HG03354 (cell line): ENCODE data around the gene ZNF157.

Experiments
- ATAC-seq: cut with Tn5 transposase; IDR thresholded peaks from one replicate; pipeline ENCODE4 v1.9.1; 2021; ENCODE audit warnings: mild to moderate bottlenecking; ENCODE audit not compliant: unreplicated experiment, poor library complexity, severe bottlenecking

The ZNF157 gene

DNA sequence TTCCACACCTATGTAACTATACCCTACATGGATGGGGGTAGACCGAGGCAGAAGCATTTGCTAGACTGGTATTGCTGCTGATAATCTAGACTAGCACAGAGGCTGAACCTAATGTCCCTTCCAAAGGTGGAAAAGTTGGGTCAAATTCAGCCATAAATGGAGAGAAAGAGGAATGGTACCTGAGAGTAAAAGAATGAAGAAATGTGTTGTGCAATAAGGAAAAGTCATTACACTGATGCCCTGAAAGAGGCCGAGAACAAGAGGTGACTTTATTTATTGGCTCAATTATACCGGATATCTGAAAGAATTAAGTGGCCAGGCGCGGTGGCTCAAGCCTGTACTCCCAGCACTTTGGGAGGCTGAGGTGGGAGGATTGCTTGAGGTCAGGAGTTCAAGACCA is 60.5 kb downstream of the ZNF157 start:
- no peak for ATAC-seq

- no peak for ATAC-seq
Observed at GRCh38 chrX:47446431-47446830, 76.1 kb downstream of the ZNF157 start.

DNA sequence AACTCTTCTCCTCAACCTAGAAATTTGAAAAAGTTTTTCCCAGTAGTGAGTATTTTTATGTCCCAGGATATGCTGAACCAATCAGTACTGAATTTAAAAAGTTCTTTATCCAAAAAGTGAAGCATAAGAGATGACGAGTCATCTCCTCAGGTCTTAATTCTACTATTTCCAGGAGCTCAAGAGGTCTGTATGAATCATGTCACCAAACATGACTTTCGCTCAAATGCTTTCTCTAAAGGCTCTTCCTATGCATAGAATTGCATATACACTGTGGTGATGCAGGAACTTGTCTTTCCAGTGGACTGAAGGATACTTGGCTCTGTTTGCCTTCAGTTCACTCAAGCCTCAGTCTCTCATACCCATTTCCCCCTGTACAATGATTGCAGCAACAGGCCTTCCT is 76.6 kb downstream of the ZNF157 start:
- ATAC-seq, result no peak

DNA sequence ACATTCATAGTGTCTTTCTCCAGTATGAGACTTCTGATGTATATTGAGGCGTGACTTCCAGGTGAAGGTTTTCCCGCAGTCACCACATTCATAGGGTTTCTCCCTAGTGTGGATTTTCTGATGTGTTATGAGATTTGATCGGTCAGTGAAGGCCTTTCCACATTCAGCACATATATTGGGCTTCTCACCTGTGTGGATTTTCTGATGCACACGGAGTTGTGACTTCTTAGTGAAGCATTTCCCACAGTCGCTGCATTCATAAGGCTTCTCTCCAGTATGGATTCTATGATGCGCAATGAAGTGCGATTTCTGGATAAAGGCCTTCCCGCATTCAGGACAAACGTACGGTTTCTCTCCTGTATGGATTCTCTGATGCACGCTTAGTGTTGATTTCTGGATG is 77.2 kb downstream of the ZNF157 start:
- no peak for ATAC-seq

- no peak for ATAC-seq
Observed at GRCh38 chrX:47448165-47448806, 77.9 kb downstream of the ZNF157 start.

DNA sequence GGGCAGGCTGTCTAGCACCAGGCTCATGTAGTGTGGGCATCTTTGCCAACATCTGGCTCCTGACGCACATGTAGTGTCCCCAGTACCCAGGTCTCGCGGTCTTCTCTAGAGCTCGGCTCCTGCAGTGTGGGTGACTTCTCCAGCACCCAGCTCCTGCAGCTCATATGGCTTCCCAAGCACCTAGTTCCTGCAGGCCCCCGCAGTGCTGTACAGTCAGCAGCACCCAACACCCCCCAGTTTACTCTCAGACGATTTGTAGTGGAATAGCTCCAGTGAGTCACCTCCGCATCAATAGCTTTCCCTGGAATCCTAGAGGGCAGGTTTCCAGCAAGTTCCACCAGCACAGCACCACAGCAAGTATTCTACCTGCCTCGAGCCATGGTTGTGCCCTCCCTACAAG is 81.7 kb downstream of the ZNF157 start:
- no peak for ATAC-seq

- ATAC-seq, result no peak
Observed at GRCh38 chrX:47456080-47456479, 85.7 kb downstream of the ZNF157 start.

DNA sequence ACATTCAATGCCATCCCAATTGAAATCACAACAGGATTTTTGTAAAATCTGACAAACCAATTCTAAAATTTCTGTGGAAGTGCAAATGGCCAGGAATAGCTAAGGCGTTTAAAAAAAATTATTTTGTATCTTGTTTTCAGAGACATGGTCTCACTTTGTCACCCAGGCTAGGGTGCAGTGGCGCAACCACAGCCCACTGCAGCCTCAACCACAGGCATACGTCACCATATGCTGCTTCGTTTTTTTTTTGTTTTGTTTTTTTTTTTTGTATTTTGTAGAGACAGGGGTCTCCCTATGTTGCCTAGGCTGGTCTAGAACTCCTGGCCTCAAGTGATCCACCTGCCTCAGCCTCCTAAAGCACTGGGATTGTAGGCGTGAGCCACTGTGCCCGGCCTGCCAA is 88.2 kb downstream of the ZNF157 start:
- ATAC-seq, result no peak

- no peak for ATAC-seq
Observed at GRCh38 chrX:47460561-47460960, 90.2 kb downstream of the ZNF157 start.
